Erythroblast (primary cell): ENCODE measurements around the gene NAPA.

Experiments
- DNase-seq, 2 experiments: peaks; one replicate each; lab custom pipeline; 2025; lab: John Stamatoyannopoulos, UW
- GATA1 ChIP-seq: IDR thresholded peaks from 2 replicates; pipeline ENCODE4 v1.6.1; 2011; ENCODE audit warnings: low read depth, mild to moderate bottlenecking, control low read depth, low read length, moderate library complexity
- POLR2A ChIP-seq: IDR thresholded peaks from 2 replicates; pipeline ENCODE4 v1.6.1; 2011; ENCODE audit warnings: mild to moderate bottlenecking, low read length

Gene NAPA

GRCh38 chr19:47479701-47480503 lies 35.0 kb downstream of the NAPA start:
- peak; percentile 16 to 19 for DNase-seq
- TF ChIP-seq POLR2A = no peak
- no peak for TF ChIP-seq GATA1

- DNase-seq = no peak
- no peak for TF ChIP-seq GATA1
These were observed 38.4 kb downstream of the NAPA start for GRCh38 chr19:47476438-47476972.

- DNase-seq = no peak
These were observed 39.4 kb downstream of the NAPA start for GRCh38 chr19:47475465-47475864.

DNA sequence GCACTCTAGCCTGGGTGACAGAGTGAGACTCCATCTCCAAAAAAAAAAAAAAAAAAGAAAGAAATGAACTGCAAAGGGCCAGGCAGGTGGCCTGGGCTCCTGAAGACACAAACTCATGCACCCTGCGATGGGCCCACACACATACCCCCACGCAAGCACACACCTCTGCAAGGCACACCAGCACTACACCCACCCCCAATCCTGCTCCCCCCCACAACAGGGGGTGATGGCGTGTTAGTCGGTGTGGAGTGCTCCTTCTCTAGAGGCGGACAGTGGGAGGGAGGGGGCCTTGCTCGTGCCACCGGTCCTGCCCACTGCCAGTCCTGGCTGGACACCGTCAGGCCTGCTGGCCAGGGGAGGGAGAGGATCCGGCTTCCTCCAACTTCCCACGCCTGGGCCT lies 41.5 kb downstream of the NAPA start:
- TF ChIP-seq POLR2A (no peak), GATA1 (no peak)
- no peak for DNase-seq

More at GRCh38 chr19:47475465-47475864, 39.4 kb downstream of the NAPA start:
- TF ChIP-seq POLR2A (no peak), GATA1 (no peak)

- TF ChIP-seq GATA1 (no peak), POLR2A (no peak)
- DNase-seq = peak; percentile 63 to 79
These were observed 43.0 kb downstream of the NAPA start, which contains the start of gene SLC8A2 for GRCh38 chr19:47471733-47472457. Gene SLC8A2, minus strand, starts transcription at chr19:47471893. Its CDS starts 5,490 bp downstream, at chr19:47466403.

GRCh38 chr19:47471381-47471732 lies 43.5 kb downstream of the NAPA start:
- TF ChIP-seq GATA1 = no peak
- TF ChIP-seq POLR2A = no peak
- no peak for DNase-seq

DNA sequence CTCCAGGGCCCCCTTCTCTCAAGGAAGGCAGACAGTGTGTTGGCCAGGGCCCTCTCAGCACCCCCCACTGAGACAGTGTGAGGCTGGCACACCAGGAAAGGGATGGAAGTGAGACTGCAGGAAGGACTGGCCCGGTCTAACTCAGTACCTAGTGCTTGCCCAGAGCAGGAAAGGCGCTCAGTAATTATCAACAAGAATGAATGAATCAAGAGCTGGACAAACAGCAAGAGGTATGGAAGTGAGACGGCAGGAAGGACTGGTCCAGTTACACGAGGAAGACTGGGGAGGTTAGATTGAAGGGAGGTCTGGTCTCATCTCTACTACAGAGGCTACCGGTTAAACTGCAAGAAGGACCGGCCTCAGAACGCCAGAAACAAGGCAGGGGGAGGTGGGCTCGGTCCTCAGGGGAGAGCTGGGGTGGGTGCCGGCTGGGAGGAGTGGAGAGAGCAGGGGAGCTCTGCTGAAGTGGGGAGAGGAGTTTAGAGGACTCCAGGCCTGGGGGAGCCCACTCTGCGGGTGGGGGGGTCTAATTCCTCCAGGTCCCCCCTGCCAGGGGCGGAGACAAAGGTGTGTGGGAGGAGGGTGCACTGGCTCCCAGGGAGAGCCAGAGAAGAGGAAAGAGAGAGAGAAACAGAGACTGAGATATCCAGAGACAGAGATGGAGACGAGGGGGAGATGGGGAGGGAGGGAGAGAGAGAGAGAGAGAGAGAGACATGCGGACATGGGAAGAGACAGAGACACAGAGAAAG lies 44.2 kb downstream of the NAPA start:
- TF ChIP-seq POLR2A = no peak
- no peak for TF ChIP-seq GATA1
- no peak for DNase-seq

DNA sequence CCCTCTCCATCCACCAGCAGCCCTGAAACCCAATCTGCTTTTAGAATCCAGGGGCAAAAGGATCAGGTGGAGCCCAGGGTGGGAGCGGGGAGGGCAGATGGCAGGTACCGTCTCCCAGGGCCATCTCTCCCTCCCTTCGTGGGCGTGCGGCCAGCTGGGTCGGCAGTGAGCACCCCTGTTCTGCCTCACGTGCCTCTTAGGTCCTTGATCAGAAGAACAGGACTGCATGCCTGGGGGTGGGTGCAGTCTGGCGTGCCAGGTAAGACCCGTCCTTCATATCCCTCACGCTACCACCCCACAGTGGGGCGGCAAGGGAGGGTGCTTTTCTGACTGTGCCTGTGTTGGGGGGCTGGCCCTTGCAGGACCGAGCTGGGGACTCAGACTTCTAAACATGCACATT lies 45.1 kb downstream of the NAPA start:
- TF ChIP-seq GATA1 = no peak
- TF ChIP-seq POLR2A = no peak

DNA sequence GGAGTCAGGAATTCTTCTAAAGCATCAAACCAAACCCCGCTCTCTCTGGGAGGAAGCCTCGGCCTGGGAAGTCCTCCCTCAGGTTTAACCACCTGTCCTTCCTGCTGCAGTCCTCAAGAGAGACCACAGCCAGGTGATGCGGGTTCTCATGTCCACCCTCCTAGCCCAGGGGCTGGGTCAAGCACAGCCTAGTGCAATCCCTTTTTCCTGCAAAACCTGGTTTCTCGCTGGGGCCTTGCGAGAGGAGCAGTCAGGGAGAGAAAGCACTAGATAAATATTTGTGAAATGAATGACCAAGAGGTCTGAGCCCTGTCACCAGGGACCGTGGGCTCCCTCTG lies 45.5 kb downstream of the NAPA start:
- no peak for TF ChIP-seq GATA1
- no peak for TF ChIP-seq POLR2A
- no peak for DNase-seq

More for the DNA sequence above, 45.1 kb downstream of the NAPA start:
- DNase-seq = no peak

DNA sequence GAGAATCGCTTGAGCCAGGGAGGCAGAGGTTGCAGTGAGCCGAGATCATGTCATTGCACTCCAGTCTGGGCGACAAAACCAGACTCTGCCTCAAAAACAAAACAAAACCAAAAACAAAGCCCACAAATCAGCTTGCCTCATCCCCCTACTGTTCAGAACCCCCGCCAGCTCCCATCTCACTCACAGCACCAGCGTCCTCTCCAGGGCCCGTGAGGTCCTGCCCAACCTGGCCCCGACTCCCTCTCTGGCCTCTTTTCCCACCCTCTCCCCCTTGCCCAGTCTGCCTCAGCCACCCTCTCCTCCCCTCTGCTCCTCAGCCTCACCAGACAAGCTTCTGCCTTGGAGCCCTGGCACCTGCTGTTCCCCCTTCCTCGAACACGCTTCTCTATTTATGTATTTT lies 46.9 kb downstream of the NAPA start:
- TF ChIP-seq POLR2A = no peak
- TF ChIP-seq GATA1 = no peak
- no peak for DNase-seq

- no peak for TF ChIP-seq POLR2A
- TF ChIP-seq GATA1 = no peak
- DNase-seq = no peak
These were observed 48.9 kb downstream of the NAPA start for GRCh38 chr19:47465957-47466356.

DNA sequence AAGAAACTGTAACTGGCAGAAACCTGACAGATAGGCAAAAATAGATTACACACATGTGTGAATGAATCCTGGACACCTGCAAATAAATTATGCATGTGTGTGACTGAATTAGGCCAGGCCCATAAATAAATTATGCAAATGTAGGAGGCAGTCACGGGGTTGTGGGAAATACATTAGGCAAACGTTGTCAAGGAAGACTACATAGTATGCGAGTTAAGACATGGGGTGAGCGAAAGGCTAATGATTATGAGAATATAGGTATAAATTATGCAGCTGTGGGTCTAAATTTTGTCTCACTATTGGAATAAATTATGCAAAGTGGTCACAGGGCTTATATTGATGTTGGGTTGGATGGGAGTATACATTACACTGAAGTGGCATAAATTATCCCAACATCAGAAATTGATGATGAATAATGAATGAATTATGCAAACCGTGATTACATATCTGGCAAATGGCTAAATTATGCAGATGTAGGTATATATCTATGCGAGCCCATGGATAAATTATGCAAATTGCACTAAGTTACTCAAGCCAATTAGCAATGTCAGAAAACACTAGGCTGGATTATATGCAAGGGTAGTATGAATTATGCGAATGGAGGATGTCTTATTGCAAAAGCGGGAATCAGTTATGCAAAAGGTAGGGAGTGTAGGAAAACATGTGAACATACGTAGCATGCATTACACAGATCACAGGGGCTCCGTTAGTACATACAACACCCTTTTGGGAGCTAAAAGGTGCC lies 50.0 kb downstream of the NAPA start:
- TF ChIP-seq GATA1 (no peak), POLR2A (no peak)
- no peak for DNase-seq

GRCh38 chr19:47461876-47462275 lies 53.0 kb downstream of the NAPA start:
- TF ChIP-seq POLR2A (no peak), GATA1 (no peak)
- DNase-seq = no peak
